ENCODE measurements around the gene TRMT13.

Gene TRMT13

GRCh38 chr1:100145116-100145515 is 12.2 kb downstream of the TRMT13 start:
- peaks cover 77% of the 10 kb centered on the region for H3K36me3 ChIP-seq
- H3K4me1 ChIP-seq (ENCODE audit: control insufficient read depth in 1 of 2, insufficient read depth in 1 of 2, low read depth in 1 of 2, low read length in 1 of 2) = no peaks in the 10 kb centered on the region
- H3K27ac ChIP-seq = no peak overlapping the region
- H3K4me3 ChIP-seq (ENCODE audit: low read depth in 1 of 2, low read length in 1 of 2) = no peak overlapping the region
- no peak for TF ChIP-seq CTCF (IDR thresholded peaks at IDR 0.05)
- H3K27me3 ChIP-seq = no peaks in the 10 kb centered on the region
- no peaks in the 10 kb centered on the region for H3K9me3 ChIP-seq

- Histone ChIP-seq H3K27ac (no peak overlapping the region), H3K9me3 (no peaks in the 10 kb centered on the region), H3K4me3 (ENCODE audit: low read depth in 1 of 2, low read length in 1 of 2) (no peak overlapping the region), H3K36me3 (peaks cover 60% of the 10 kb centered on the region), H3K27me3 (no peaks in the 10 kb centered on the region), H3K4me1 (ENCODE audit: control insufficient read depth in 1 of 2, insufficient read depth in 1 of 2, low read depth in 1 of 2, low read length in 1 of 2) (no peaks in the 10 kb centered on the region)
- TF ChIP-seq CTCF (IDR thresholded peaks at IDR 0.05) = no peak
Observed at GRCh38 chr1:100146958-100147357, 14.0 kb downstream of the TRMT13 start.

GRCh38 chr1:100147875-100148274 is 14.9 kb downstream of the TRMT13 start:
- no peaks in the 10 kb centered on the region for H3K27me3 ChIP-seq
- H3K36me3 ChIP-seq = peaks cover 53% of the 10 kb centered on the region
- H3K9me3 ChIP-seq = no peaks in the 10 kb centered on the region

GRCh38 chr1:100151679-100152078 is 18.7 kb downstream of the TRMT13 start:
- no peak overlapping the region for H3K27ac ChIP-seq
- no peaks in the 10 kb centered on the region for H3K4me1 ChIP-seq (ENCODE audit: control insufficient read depth in 1 of 2, insufficient read depth in 1 of 2, low read depth in 1 of 2, low read length in 1 of 2)
- H3K27me3 ChIP-seq = no peaks in the 10 kb centered on the region
- peaks cover 18% of the 10 kb centered on the region for H3K36me3 ChIP-seq
- no peaks in the 10 kb centered on the region for H3K9me3 ChIP-seq
- TF ChIP-seq CTCF (IDR thresholded peaks at IDR 0.05) = no peak
- H3K4me3 ChIP-seq (ENCODE audit: low read depth in 1 of 2, low read length in 1 of 2) = no peak overlapping the region

More at GRCh38 chr1:100147875-100148274, 14.9 kb downstream of the TRMT13 start:
- no peaks in the 10 kb centered on the region for H3K4me1 ChIP-seq (ENCODE audit: control insufficient read depth in 1 of 2, insufficient read depth in 1 of 2, low read depth in 1 of 2, low read length in 1 of 2)
- no peak overlapping the region for H3K27ac ChIP-seq
- TF ChIP-seq CTCF (IDR thresholded peaks at IDR 0.05) = no peak
- H3K4me3 ChIP-seq (ENCODE audit: low read depth in 1 of 2, low read length in 1 of 2) = no peak overlapping the region

GRCh38 chr1:100152271-100152670 is 19.3 kb downstream of the TRMT13 start:
- Histone ChIP-seq H3K27ac (no peak overlapping the region), H3K9me3 (no peaks in the 10 kb centered on the region), H3K4me1 (ENCODE audit: control insufficient read depth in 1 of 2, insufficient read depth in 1 of 2, low read depth in 1 of 2, low read length in 1 of 2) (no peaks in the 10 kb centered on the region), H3K4me3 (ENCODE audit: low read depth in 1 of 2, low read length in 1 of 2) (no peak overlapping the region), H3K36me3 (peaks cover 12% of the 10 kb centered on the region), H3K27me3 (no peaks in the 10 kb centered on the region)
- no peak for TF ChIP-seq CTCF (IDR thresholded peaks at IDR 0.05)

GRCh38 chr1:100162881-100163280 is 29.9 kb downstream of the TRMT13 start:
- Histone ChIP-seq H3K9me3 (no peaks in the 10 kb centered on the region), H3K4me1 (ENCODE audit: control insufficient read depth in 1 of 2, insufficient read depth in 1 of 2, low read depth in 1 of 2, low read length in 1 of 2) (no peaks in the 10 kb centered on the region), H3K27me3 (no peaks in the 10 kb centered on the region), H3K27ac (no peak overlapping the region), H3K36me3 (no peaks in the 10 kb centered on the region), H3K4me3 (ENCODE audit: low read depth in 1 of 2, low read length in 1 of 2) (no peak overlapping the region)
- TF ChIP-seq CTCF (IDR thresholded peaks at IDR 0.05) = no peak

Data from neutrophil (primary cell).